GM13976 (cell line): ENCODE measurements around the gene TANC2.
"Not testable (repeated sequence)": the region's sequence is repeated elsewhere in the genome, so short reads cannot be mapped to it uniquely, and the experiment has no call there.

ENCODE experiments used
- DNase-seq: peaks from one replicate; pipeline ENCODE4 v3.0.0; 2012; ENCODE audit warnings: low spot score
- in situ Hi-C: fragments of 300-500 bp; cut with MboI; formaldehyde crosslinking; loops from one replicate; pipeline ENCODE4 v1.12.0; 2022; ENCODE audit warnings: low sequenced_read_pairs, mixed read lengths, inconsistent platforms; ENCODE audit not compliant: unreplicated experiment
- TF ChIP-seq, protein P1 (sequence below): IDR thresholded peaks from 2 replicates; pipeline ENCODE4 v1.5.1; 2012; ENCODE audit warnings: borderline replicate concordance, mild to moderate bottlenecking; ENCODE audit not compliant: insufficient read depth; ENCODE audit errors: extremely low read depth, missing control alignments, control extremely low read depth

Gene TANC2

DNA sequence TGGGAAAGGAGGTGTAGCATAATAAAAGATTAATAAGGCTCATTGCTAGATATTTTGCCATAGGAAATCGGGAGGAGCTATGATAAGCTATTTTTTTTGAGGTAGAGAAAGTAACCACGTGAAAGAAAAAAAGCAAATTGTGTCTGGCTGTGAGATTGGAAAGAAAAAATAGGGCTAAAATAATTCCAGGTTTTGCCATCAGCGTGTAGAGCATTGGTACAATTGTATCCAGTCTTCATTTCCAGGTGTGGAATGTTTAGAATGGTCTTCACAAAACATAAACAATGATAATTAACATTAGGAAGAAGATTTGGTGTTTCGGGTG lies 1.1 kb downstream of the TANC2 start:
- no peak for DNase-seq
- TF ChIP-seq, protein P1, sequence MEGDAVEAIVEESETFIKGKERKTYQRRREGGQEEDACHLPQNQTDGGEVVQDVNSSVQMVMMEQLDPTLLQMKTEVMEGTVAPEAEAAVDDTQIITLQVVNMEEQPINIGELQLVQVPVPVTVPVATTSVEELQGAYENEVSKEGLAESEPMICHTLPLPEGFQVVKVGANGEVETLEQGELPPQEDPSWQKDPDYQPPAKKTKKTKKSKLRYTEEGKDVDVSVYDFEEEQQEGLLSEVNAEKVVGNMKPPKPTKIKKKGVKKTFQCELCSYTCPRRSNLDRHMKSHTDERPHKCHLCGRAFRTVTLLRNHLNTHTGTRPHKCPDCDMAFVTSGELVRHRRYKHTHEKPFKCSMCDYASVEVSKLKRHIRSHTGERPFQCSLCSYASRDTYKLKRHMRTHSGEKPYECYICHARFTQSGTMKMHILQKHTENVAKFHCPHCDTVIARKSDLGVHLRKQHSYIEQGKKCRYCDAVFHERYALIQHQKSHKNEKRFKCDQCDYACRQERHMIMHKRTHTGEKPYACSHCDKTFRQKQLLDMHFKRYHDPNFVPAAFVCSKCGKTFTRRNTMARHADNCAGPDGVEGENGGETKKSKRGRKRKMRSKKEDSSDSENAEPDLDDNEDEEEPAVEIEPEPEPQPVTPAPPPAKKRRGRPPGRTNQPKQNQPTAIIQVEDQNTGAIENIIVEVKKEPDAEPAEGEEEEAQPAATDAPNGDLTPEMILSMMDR = no peak
- in situ Hi-C loops = no loop called here

DNA sequence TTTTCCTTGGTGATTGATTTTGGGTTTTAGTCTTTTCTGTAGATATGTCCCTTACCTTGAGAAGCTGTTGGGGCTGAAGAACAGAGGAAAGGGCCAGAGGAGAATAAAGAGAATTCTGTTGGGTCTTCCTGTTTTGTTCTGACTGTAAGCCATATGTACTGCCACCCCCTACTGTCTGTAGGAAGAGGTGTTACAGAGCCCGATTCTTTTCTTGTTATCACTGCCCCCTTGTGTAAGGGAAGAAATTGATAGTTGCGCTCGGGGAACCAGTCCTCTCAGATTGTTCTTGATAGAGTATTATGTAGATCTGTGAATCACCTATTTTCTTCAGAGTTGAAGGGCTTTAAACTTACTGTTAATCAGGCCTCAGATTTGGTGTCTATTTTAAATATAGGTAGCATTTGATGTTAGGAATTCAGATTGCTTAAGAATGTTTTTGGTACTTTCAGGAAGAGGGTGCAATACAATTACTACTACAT lies 2.4 kb downstream of the TANC2 start:
- in situ Hi-C loops = no loop called here
- DNase-seq = peak; percentile 81
- TF ChIP-seq, protein P1 = peak; percentile 63

DNA sequence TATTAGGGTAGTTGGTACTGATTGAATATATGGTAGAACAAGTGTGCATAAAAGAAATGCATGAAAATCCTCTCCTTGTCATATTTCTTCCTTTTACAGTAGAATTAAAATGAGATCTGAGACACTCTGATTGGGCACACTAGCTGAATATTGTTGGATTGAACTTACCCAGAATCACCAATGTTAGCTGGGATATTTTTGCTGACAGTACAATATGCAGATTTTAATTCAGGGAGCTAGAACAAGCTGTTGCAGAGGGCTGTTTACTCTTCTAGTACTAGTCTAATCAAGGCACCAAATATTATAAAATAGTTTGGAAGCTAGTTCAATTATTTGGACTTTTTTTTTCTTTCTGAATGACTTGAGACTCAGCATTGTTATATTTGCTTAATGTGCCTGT lies 4.6 kb downstream of the TANC2 start:
- TF ChIP-seq, protein P1 = no peak
- no peak for DNase-seq
- in situ Hi-C loops = loop anchor here (10.0 kb wide), 1 partner anchor 266 kb away; no protein-coding TSS in a partner anchor

DNA sequence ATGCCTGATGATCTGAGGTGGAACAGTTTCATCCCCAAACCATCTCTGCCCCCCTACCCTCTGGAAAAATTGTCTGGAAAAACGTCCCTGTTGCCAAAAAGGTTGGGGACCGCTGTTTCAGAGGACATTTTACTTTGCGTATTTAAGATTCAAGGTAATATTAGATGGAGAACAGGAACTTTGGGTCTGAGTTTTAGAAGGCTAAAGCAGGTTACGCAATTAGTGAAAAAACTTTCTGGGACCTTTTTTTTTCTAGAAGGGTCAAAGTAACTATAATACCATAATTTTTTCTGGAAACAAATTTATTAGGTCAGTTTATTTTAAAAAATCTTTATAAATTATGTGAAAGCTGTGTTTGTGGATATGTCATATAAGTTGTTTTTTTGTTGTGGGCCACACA lies 5.8 kb downstream of the TANC2 start:
- no peak for DNase-seq
- TF ChIP-seq, protein P1 = no peak
- in situ Hi-C loops = loop anchor here (10.0 kb wide), 1 partner anchor 267 kb away; no protein-coding TSS in a partner anchor

DNA sequence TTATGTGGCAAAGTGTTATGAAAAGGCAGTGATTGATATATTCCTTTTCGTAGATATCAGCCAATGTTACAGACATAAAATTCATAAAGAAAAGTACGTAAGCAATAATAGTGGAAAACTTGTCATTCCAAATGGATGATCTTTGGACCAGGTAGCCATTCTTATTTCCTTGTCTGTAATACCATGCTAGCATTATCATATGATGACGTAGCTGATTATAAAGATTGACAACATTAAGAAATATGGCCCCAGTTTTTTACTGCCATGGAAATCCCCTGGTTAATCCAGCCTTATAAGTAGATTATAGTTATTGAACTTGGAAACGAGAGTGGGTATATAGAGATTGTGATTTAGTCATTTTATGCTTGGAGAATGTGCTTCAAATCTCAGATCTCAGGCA lies 8.8 kb downstream of the TANC2 start:
- TF ChIP-seq, protein P1 = no peak
- in situ Hi-C loops = loop anchor here (10.0 kb wide), 1 partner anchor 270 kb away; no protein-coding TSS in a partner anchor

DNA sequence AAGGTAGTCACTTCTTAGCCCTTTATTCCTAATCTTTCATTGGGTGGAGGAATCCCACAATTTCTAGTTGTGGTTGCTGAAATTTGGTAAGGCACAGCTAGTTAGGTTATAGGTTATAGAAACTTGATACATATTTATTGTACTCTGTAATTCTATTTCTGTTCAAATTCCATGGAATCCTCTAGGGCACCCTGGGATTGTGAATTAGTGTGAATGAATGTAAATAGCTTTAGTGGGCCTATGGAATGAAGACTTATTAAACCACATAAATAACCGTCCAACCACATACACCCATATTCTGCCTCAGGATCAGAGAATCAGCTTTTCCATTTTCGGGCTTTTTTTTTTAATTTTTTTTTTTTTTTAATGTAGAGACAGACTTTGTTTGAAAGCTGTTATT lies 9.2 kb downstream of the TANC2 start:
- TF ChIP-seq, protein P1 = no peak
- no peak for DNase-seq
- in situ Hi-C loops = loop anchor here (10.0 kb wide), 1 partner anchor 270 kb away; no protein-coding TSS in a partner anchor

More for the DNA sequence above, 8.8 kb downstream of the TANC2 start:
- DNase-seq = no peak

DNA sequence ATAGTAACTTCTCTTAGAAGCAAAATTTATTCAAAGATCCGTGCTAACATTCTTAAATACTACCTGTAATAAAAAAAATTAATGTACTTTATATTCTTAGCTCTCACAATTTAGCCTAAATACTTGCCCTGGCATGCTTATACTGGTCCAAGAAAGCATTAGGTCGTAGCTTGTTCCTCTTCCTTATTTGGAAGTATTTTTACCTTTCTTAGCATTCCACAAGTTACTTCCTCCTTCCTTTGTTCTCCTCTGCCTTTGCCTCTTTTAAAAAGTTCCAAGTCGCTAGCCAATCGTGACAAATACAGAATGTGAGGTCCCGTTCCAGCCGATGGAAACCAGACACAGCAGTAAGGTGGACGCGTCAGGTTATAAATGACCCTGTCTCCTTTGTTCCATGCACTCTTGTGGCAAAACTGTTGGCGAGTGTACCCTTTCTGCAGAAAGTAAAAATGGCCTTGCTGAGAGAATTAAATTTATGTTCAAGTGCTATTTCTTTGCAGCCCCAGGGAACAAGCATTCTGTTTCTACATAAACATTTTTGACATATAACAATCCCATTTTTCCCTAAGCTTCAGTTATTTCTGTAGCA lies 10.7 kb downstream of the TANC2 start:
- in situ Hi-C loops = loop anchor here (10.0 kb wide), 1 partner anchor 272 kb away; no protein-coding TSS in a partner anchor
- DNase-seq = not testable (repeated sequence)
